HepG2 (cell line): ENCODE data around the gene DPEP1. TPM values are rescaled to one million over a fixed set of nuclear protein-coding genes. Genes with fewer than 3 reads are reported as not detected.
A peak's percentile ranks its signal among the peaks of the same experiment; 100 is the strongest.

ENCODE experiments used
- ATAC-seq: fragments of 200-7000 bp; cut with Tn5 transposase; 3 replicates; pipeline ENCODE4 v1.9.1; 2020; ENCODE audit warnings: mild to moderate bottlenecking, moderate library complexity
- BruUV-seq: library from RNA; stranded (reverse); fragments of 400-500 nt; replicated peaks from 2 replicates; lab custom pipeline; 2021; lab: Mats Ljungman, UMichigan
- CTCF ChIA-PET: fragments of 300-600 bp; formaldehyde crosslinking; extraction: SDS; loops from one replicate; lab custom pipeline; 2021; ENCODE audit warnings: low total read pairs, inconsistent platforms, low intra/inter-chr PET ratio; lab: Yijun Ruan, JAX
- POLR2A ChIA-PET: fragments of 350-600 bp; sonication (Branson Sonifier 250); formaldehyde crosslinking; loops from one replicate; lab custom pipeline; 2020; ENCODE audit warnings: antibody characterized with exemption, inconsistent platforms; lab: Yijun Ruan, JAX
- DNase-seq: peaks from one replicate; pipeline ENCODE4 v3.0.0-alpha.2; 2015; ENCODE audit warnings: low spot score
- FAIRE-seq: peaks from 3 replicates; lab custom pipeline; 2011; peaks lifted over from hg19 to GRCh38; lab: Jason Lieb, UNC
- H2AFZ ChIP-seq: one replicate; pipeline ENCODE4 v1.6.1; 2011; ENCODE audit warnings: low read length, inconsistent platforms
- H3K27ac ChIP-seq: fragments of 300-600 bp; 3 replicates; pipeline ENCODE4 v1.8.0; 2011; ENCODE audit warnings: mixed run types, mild to moderate bottlenecking, mixed read lengths, low read length, inconsistent platforms; ENCODE audit not compliant: insufficient read depth; ENCODE audit errors: extremely low read length
- H3K27me3 ChIP-seq, 2 experiments: fragments of 200-600 bp in 1 of 2; 2 replicates in 1 of 2; 3 replicates in 1 of 2; pipeline versions ENCODE4 v1.6.0 to v1.8.0; 2011; ENCODE audit warnings: low read length in 2 of 2, mild to moderate bottlenecking in 2 of 2, moderate library complexity in 2 of 2, inconsistent platforms in 1 of 2; ENCODE audit not compliant: insufficient read depth in 2 of 2, control insufficient read depth in 1 of 2
- H3K36me3 ChIP-seq, 2 experiments: fragments of 200-600 bp in 1 of 2; replicated peaks in 1 of 2; 2 replicates in 1 of 2; 3 replicates in 1 of 2; pipeline versions ENCODE4 v1.5.1 to v1.8.0; 2011; ENCODE audit warnings: low read length in 2 of 2, inconsistent platforms in 1 of 2; ENCODE audit not compliant: insufficient read depth in 2 of 2, control insufficient read depth in 1 of 2
- H3K4me1 ChIP-seq: 2 replicates; pipeline ENCODE4 v1.5.1; 2012; ENCODE audit warnings: low read length, inconsistent platforms; ENCODE audit not compliant: insufficient read depth
- H3K4me2 ChIP-seq: 2 replicates; pipeline ENCODE4 v1.6.0; 2011; ENCODE audit warnings: low read depth, low read length, inconsistent platforms
- H3K4me3 ChIP-seq, 3 experiments: fragments of 200-600 bp in 1 of 3; sonication (generic), shearing (Covaris generic) in 1 of 3; replicated peaks in 1 of 3; 2 replicates each; pipeline ENCODE4 v1.5.1; 2011 to 2016; ENCODE audit warnings: low read length in 3 of 3, inconsistent platforms in 2 of 3, low read depth in 2 of 3, mild to moderate bottlenecking in 2 of 3, control low read depth in 1 of 3, mixed read lengths in 1 of 3; ENCODE audit not compliant: insufficient read depth in 1 of 3
- H3K79me2 ChIP-seq: one replicate; pipeline ENCODE4 v1.6.1; 2011; ENCODE audit warnings: low read length, inconsistent platforms; ENCODE audit not compliant: insufficient read depth
- H3K9ac ChIP-seq: 2 replicates; pipeline ENCODE4 v1.6.0; 2011; ENCODE audit warnings: mild to moderate bottlenecking, low read depth, low read length, inconsistent platforms; ENCODE audit not compliant: insufficient read depth
- H3K9me3 ChIP-seq: 2 replicates; pipeline ENCODE4 v1.5.1; 2012; ENCODE audit warnings: mild to moderate bottlenecking, low read length
- H4K20me1 ChIP-seq: 2 replicates; pipeline ENCODE4 v1.6.0; 2011; ENCODE audit warnings: inconsistent platforms, mild to moderate bottlenecking, low read length, moderate library complexity; ENCODE audit not compliant: insufficient read depth
- ESRRA ChIP-seq: sonication (generic); formaldehyde crosslinking; IDR thresholded peaks from 2 replicates; pipeline ENCODE4 v1.5.1; 2020; ENCODE audit warnings: mild to moderate bottlenecking, low read depth, missing genetic modification reagents
- FOXJ3 ChIP-seq: sonication (generic); formaldehyde crosslinking; IDR thresholded peaks from 2 replicates; pipeline ENCODE4 v1.4.0; 2020; ENCODE audit warnings: missing genetic modification reagents, mild to moderate bottlenecking, borderline replicate concordance
- GPN1 ChIP-seq: sonication (generic); formaldehyde crosslinking; IDR thresholded peaks from 2 replicates; pipeline ENCODE4 v1.5.1; 2020; ENCODE audit warnings: missing genetic modification reagents, borderline replicate concordance
- HNF1B ChIP-seq: sonication (generic); formaldehyde crosslinking; IDR thresholded peaks from 2 replicates; pipeline ENCODE4 v1.5.1; 2020; ENCODE audit warnings: mild to moderate bottlenecking, moderate library complexity, missing genetic modification reagents
- KDM5B ChIP-seq: sonication (generic); formaldehyde crosslinking; IDR thresholded peaks from 2 replicates; pipeline ENCODE4 v1.4.0; 2020; ENCODE audit warnings: missing genetic modification reagents, mild to moderate bottlenecking, borderline replicate concordance
- MAFF ChIP-seq: IDR thresholded peaks from 2 replicates; pipeline ENCODE4 v1.6.1; 2011; ENCODE audit warnings: low read depth, low read length, improper control_type of control experiment
- MAFK ChIP-seq, 2 experiments: IDR thresholded peaks in 1 of 2; conservative IDR thresholded peaks in 1 of 2; 2 replicates each; pipeline ENCODE4 v1.6.1; 2011; ENCODE audit warnings: improper control_type of control experiment in 2 of 2, low read length in 2 of 2
- NFE2L1 ChIP-seq: sonication (generic); formaldehyde crosslinking; IDR thresholded peaks from 2 replicates; pipeline ENCODE4 v1.4.0; 2020; ENCODE audit warnings: missing genetic modification reagents, mild to moderate bottlenecking, borderline replicate concordance
- RAD51 ChIP-seq: fragments of 450-650 bp; IDR thresholded peaks from 2 replicates; pipeline ENCODE4 v1.6.1; 2016; ENCODE audit warnings: borderline replicate concordance
- TMF1 ChIP-seq: sonication (generic); formaldehyde crosslinking; IDR thresholded peaks from 2 replicates; pipeline ENCODE4 v1.8.1; 2022; ENCODE audit warnings: low read depth, missing genetic modification reagents
- ZBTB7A ChIP-seq: sonication (generic); formaldehyde crosslinking; IDR thresholded peaks from 2 replicates; pipeline ENCODE4 v1.8.0; 2022; ENCODE audit warnings: mild to moderate bottlenecking, missing genetic modification reagents
- ZNF713 ChIP-seq: sonication (generic); formaldehyde crosslinking; IDR thresholded peaks from 2 replicates; pipeline ENCODE4 v1.4.0; 2020; ENCODE audit warnings: mild to moderate bottlenecking, missing genetic modification reagents
- ZSCAN25 ChIP-seq: sonication (generic); formaldehyde crosslinking; IDR thresholded peaks from 2 replicates; pipeline ENCODE4 v1.8.0; 2022; ENCODE audit warnings: mild to moderate bottlenecking, missing genetic modification reagents
- WGBS: methylation state at CpG from one replicate; pipeline ENCODE4 v1.1.6; 2017; ENCODE audit warnings: low lambda C conversion rate; 5-methylcytosine and 5-hydroxymethylcytosine counted together
- in situ Hi-C: cut with HindIII; loops from 2 replicates; pipeline ENCODE4 v1.10.0; 2017; ENCODE audit warnings: low pct_unique_long_range_greater_than_20kb; ENCODE audit not compliant: extremely low pct_ligation_motif_present
- intact Hi-C: fragments of 100-400 bp; cut with micrococcal nuclease; formaldehyde crosslinking; loops from one replicate; pipeline ENCODE4 v1.10.0; 2022; ENCODE audit not compliant: unreplicated experiment
- polyA plus RNA-seq, 8 experiments: library from polyadenylated mRNA; depleted of rRNA in 3 of 8; stranded (reverse) in 7 of 8; unstranded in 1 of 8; fragments of >200 nt; fragmentation: Illumina TruSeq in 4 of 8; extraction: Trizol in 4 of 8; gene quantifications; 2 replicates each; pipeline versions ENCODE4 v1.2.1 to v1.2.3, GENCODE V29; 2011 to 2016; ENCODE audit warnings: low read depth in 4 of 8, missing spikeins in 1 of 8, mixed read lengths in 1 of 8; ENCODE audit not compliant: insufficient read depth in 1 of 8
- total RNA-seq, 5 experiments: library from RNA; depleted of rRNA; stranded (reverse); fragments of >200 nt; fragmentation: Illumina TruSeq; extraction: Trizol; gene quantifications; 2 replicates each; pipeline ENCODE4 v1.2.3, GENCODE V29; 2016; ENCODE audit warnings: low read depth in 1 of 5
- TF ChIP-seq, protein P1 (sequence below): sonication (generic); formaldehyde crosslinking; IDR thresholded peaks from 2 replicates; pipeline ENCODE4 v1.8.1; 2023; ENCODE audit warnings: mild to moderate bottlenecking, inconsistent platforms, moderate library complexity, missing genetic modification reagents, borderline replicate concordance
- TF ChIP-seq, protein P2 (sequence below): sonication (generic); formaldehyde crosslinking; IDR thresholded peaks from 2 replicates; pipeline ENCODE4 v1.5.0; 2020; ENCODE audit warnings: mild to moderate bottlenecking, missing genetic modification reagents
- TF ChIP-seq, protein P3 (sequence below): sonication (generic); formaldehyde crosslinking; IDR thresholded peaks from 2 replicates; pipeline ENCODE4 v1.8.1; 2023; ENCODE audit warnings: mild to moderate bottlenecking, missing genetic modification reagents, borderline replicate concordance
- TF ChIP-seq, protein P4 (sequence below): IDR thresholded peaks from 2 replicates; pipeline ENCODE4 v1.6.1; 2016; ENCODE audit warnings: low read depth, borderline replicate concordance

The DPEP1 gene
- total and polyA plus RNA-seq, 2 of the 13 experiments (the other 11 are each of a cell fraction or from before 2014, with no cell fraction given) = 37.6 to 52.2 TPM

DNA sequence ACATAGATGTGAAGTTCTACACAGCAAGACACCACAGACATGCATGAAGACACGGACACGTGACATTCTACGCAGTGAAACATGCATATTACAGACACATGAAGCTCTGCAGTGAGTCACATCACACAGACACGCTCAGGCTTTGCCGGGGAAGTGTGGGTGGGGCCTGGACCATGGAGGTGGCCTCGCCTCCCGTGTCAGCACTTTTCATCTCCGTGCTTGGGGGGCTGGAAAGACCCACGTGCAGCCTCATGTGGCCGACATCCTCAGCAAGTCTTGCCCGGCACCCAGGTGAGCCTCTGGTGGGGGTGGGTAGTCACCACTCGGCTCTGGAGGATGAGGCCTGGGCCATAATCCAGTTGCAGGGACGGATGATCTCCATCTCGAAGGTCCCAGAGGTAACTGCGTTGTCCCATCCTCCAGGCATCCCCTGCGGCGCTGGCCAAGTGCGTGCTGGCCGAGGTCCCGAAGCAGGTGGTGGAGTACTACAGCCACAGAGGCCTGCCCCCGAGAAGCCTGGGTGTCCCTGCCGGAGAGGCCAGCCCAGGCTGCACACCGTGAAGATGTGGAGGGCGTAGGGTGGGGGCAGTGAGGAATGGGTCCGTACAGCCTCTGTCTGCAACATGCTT, 17.3 kb upstream of the DPEP1 start:
- intact Hi-C loops = no loop called here
- CTCF ChIA-PET = no interaction called here
- H3K9ac ChIP-seq = no peak overlapping the region
- peak; percentile 8 for ATAC-seq
- no peak overlapping the region for H3K4me2 ChIP-seq
- 49% methylated on average over 10 of the region's 25 CpGs for WGBS
- no peaks in the 10 kb centered on the region for H3K36me3 ChIP-seq
- no peaks in the 10 kb centered on the region for H3K9me3 ChIP-seq
- DNase-seq = no peak
- H3K27ac ChIP-seq = no peak overlapping the region
- H3K79me2 ChIP-seq = no peaks in the 10 kb centered on the region
- no TSS peak for BruUV-seq
- no peak overlapping the region for H2AFZ ChIP-seq
- peaks cover 12 to 30% of the 10 kb centered on the region in 2 experiments; a peak in 4 of 5 replicates for H3K27me3 ChIP-seq
- H3K4me1 ChIP-seq = peaks cover 16% of the 10 kb centered on the region
- POLR2A ChIA-PET = no interaction called here
- no peak for FAIRE-seq
- no peaks in the 10 kb centered on the region for H4K20me1 ChIP-seq
- no peak overlapping the region for H3K4me3 ChIP-seq
- in situ Hi-C loops = no loop called here
- no peak for TF ChIP-seq GPN1 (CRISPR knock-in tag)
- TF ChIP-seq NFE2L1 = no peak
- TF ChIP-seq, protein P1, sequence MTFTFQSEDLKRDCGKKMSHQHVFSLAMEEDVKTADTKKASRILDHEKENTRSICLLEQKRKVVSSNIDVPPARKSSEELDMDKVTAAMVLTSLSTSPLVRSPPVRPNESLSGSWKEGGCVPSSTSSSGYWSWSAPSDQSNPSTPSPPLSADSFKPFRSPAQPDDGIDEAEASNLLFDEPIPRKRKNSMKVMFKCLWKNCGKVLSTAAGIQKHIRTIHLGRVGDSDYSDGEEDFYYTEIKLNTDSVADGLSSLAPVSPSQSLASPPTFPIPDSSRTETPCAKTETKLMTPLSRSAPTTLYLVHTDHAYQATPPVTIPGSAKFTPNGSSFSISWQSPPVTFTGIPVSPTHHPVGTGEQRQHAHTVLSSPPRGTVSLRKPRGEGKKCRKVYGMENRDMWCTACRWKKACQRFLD (CRISPR knock-in tag) = no peak
- TF ChIP-seq MAFK (conservative IDR thresholded peaks at IDR 0.05 in 1 of 2, IDR thresholded peaks at IDR 0.05 in 1 of 2; ENCODE audit: low read length in 2 of 2) = peak; percentile 23 to 35; a peak in 3 of 4 replicates
- 0 out of 2 replicates have a peak, but pooled peaks have one; percentile 3 for TF ChIP-seq MAFF
- TF ChIP-seq, protein P2, sequence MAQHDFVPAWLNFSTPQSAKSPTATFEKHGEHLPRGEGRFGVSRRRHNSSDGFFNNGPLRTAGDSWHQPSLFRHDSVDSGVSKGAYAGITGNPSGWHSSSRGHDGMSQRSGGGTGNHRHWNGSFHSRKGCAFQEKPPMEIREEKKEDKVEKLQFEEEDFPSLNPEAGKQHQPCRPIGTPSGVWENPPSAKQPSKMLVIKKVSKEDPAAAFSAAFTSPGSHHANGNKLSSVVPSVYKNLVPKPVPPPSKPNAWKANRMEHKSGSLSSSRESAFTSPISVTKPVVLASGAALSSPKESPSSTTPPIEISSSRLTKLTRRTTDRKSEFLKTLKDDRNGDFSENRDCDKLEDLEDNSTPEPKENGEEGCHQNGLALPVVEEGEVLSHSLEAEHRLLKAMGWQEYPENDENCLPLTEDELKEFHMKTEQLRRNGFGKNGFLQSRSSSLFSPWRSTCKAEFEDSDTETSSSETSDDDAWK = no peak
- no peak for TF ChIP-seq HNF1B (CRISPR knock-in tag)
- peak; percentile 42; the same call in 1 of the 2 replicates for TF ChIP-seq RAD51
- TF ChIP-seq ESRRA (CRISPR knock-in tag) = no peak
- no peak for TF ChIP-seq KDM5B (CRISPR knock-in tag)
- no peak for TF ChIP-seq FOXJ3
- no peak for TF ChIP-seq ZNF713 (CRISPR knock-in tag)
- no peak for TF ChIP-seq ZSCAN25 (CRISPR knock-in tag)
- TF ChIP-seq, protein P3, sequence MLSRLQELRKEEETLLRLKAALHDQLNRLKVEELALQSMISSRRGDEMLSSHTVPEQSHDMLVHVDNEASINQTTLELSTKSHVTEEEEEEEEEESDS = no peak
- TF ChIP-seq ZBTB7A (CRISPR knock-in tag) = no peak
- TF ChIP-seq TMF1 (CRISPR knock-in tag) = no peak
- TF ChIP-seq, protein P4, sequence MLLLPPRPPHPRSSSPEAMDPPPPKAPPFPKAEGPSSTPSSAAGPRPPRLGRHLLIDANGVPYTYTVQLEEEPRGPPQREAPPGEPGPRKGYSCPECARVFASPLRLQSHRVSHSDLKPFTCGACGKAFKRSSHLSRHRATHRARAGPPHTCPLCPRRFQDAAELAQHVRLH (CRISPR knock-in tag) = no peak
